Neural cell (in vitro differentiated cells): Measurements from ENCODE around the gene COQ10A. TPM values are rescaled to one million over a fixed set of nuclear protein-coding genes. Genes with fewer than 3 reads are reported as not detected.

Source experiments
- H2AFZ ChIP-seq: fragments of 200-600, 300-800 bp; sonication (generic), shearing (Covaris generic); 2 replicates; pipeline ENCODE4 v1.6.0; 2014; ENCODE audit warnings: low read depth, mild to moderate bottlenecking, antibody characterized with exemption, low read length, moderate library complexity
- H3F3A ChIP-seq: fragments of 200-600 bp; shearing (Covaris generic); 2 replicates; pipeline ENCODE4 v1.6.1; 2016; ENCODE audit warnings: mild to moderate bottlenecking, moderate library complexity, mixed read lengths, antibody characterized with exemption, low read length; ENCODE audit not compliant: insufficient read depth, poor library complexity, severe bottlenecking
- H3K27ac ChIP-seq: fragments of 200-600, 300-800 bp; sonication (generic), shearing (Covaris generic); 2 replicates; pipeline ENCODE4 v1.5.1; 2014; ENCODE audit warnings: mild to moderate bottlenecking, low read length, moderate library complexity
- H3K27me3 ChIP-seq: fragments of 300-800, 200-600 bp; sonication (generic), shearing (Covaris generic); 2 replicates; pipeline ENCODE4 v1.6.0; 2014; ENCODE audit warnings: mild to moderate bottlenecking, low read depth, low read length, moderate library complexity; ENCODE audit not compliant: insufficient read depth
- H3K36me3 ChIP-seq: fragments of 300-800, 200-600 bp; sonication (generic), shearing (Covaris generic); 2 replicates; pipeline ENCODE4 v1.5.1; 2014; ENCODE audit warnings: mild to moderate bottlenecking, antibody characterized with exemption, low read length, moderate library complexity; ENCODE audit not compliant: insufficient read depth
- H3K4me2 ChIP-seq: fragments of 300-800, 200-600 bp; sonication (generic), shearing (Covaris generic); 2 replicates; pipeline ENCODE4 v1.6.0; 2014; ENCODE audit warnings: mild to moderate bottlenecking, low read length
- H3K4me3 ChIP-seq: fragments of 300-800, 200-600 bp; sonication (generic), shearing (Covaris generic); 2 replicates; pipeline ENCODE4 v1.5.1; 2014; ENCODE audit warnings: mild to moderate bottlenecking, low read length, moderate library complexity
- H3K79me2 ChIP-seq: fragments of 200-600 bp; shearing (Covaris generic); replicated peaks from 2 replicates; pipeline ENCODE4 v1.6.0; 2014; ENCODE audit warnings: mild to moderate bottlenecking, low read length, moderate library complexity; ENCODE audit not compliant: insufficient read depth
- H3K9ac ChIP-seq: fragments of 300-800, 200-600 bp; sonication (generic), shearing (Covaris generic); 2 replicates; pipeline ENCODE4 v1.6.1; 2016; ENCODE audit warnings: mild to moderate bottlenecking, low read length, mixed read lengths
- H3K9me2 ChIP-seq: fragments of 200-600 bp; shearing (Covaris generic); 2 replicates; pipeline ENCODE4 v1.6.1; 2016; ENCODE audit warnings: mild to moderate bottlenecking, low read length, mixed read lengths; ENCODE audit not compliant: insufficient read depth
- H3K9me3 ChIP-seq: fragments of 200-600, 300-800 bp; sonication (generic), shearing (Covaris generic); 2 replicates; pipeline ENCODE4 v1.6.1; 2016; ENCODE audit warnings: mild to moderate bottlenecking, mixed run types, low read length, moderate library complexity, mixed read lengths
- H4K20me1 ChIP-seq: fragments of 200-600 bp; shearing (Covaris generic); 2 replicates; pipeline ENCODE4 v1.6.1; 2016; ENCODE audit warnings: mild to moderate bottlenecking, mixed run types; ENCODE audit not compliant: insufficient read depth
- CTCF ChIP-seq: fragments of 450-650 bp; IDR thresholded peaks from 2 replicates; pipeline ENCODE4 v1.5.1; 2014; ENCODE audit warnings: antibody characterized with exemption, mild to moderate bottlenecking, moderate library complexity; ENCODE audit not compliant: poor library complexity, severe bottlenecking
- EP300 ChIP-seq: fragments of 450-650 bp; conservative IDR thresholded peaks from 2 replicates; pipeline ENCODE4 v1.6.1; 2014; ENCODE audit warnings: antibody characterized with exemption, mild to moderate bottlenecking, moderate library complexity; ENCODE audit not compliant: poor library complexity, severe bottlenecking
- EZH2 ChIP-seq: fragments of 200-600, 300-800 bp; shearing (Covaris generic), sonication (generic); IDR thresholded peaks from 2 replicates; pipeline ENCODE4 v1.6.1; 2014; ENCODE audit warnings: antibody characterized with exemption, low read length, borderline replicate concordance, mild to moderate bottlenecking; ENCODE audit not compliant: insufficient read depth, poor library complexity, severe bottlenecking
- MXI1 ChIP-seq: fragments of 450-650 bp; conservative IDR thresholded peaks from 2 replicates; pipeline ENCODE4 v1.6.1; 2014; ENCODE audit warnings: antibody characterized with exemption, mild to moderate bottlenecking; ENCODE audit not compliant: poor library complexity, severe bottlenecking
- POLR2AphosphoS5 ChIP-seq: IDR thresholded peaks from 2 replicates; pipeline ENCODE4 v1.6.1; 2012
- RAD21 ChIP-seq: fragments of 450-650 bp; conservative IDR thresholded peaks from 2 replicates; pipeline ENCODE4 v1.6.1; 2014; ENCODE audit warnings: antibody characterized with exemption, mild to moderate bottlenecking, moderate library complexity
- SMC3 ChIP-seq: fragments of 450-650 bp; conservative IDR thresholded peaks from 2 replicates; pipeline ENCODE4 v1.6.1; 2014; ENCODE audit warnings: antibody characterized with exemption, mild to moderate bottlenecking, moderate library complexity; ENCODE audit not compliant: poor library complexity
- TAF1 ChIP-seq: IDR thresholded peaks from 2 replicates; pipeline ENCODE4 v1.6.1; 2012; ENCODE audit warnings: low read depth
- polyA plus RNA-seq: library from polyadenylated mRNA; depleted of rRNA; stranded (reverse); fragments of >200 nt; gene quantifications from 2 replicates; pipeline ENCODE4 v1.2.3, GENCODE V29; 2014
- TF ChIP-seq, protein P1 (sequence below): IDR thresholded peaks from 2 replicates; pipeline ENCODE4 v1.6.1; 2012; ENCODE audit warnings: borderline replicate concordance

The COQ10A gene
- polyA plus RNA-seq, 1 donor from 2014 or later = 56.5 TPM

DNA sequence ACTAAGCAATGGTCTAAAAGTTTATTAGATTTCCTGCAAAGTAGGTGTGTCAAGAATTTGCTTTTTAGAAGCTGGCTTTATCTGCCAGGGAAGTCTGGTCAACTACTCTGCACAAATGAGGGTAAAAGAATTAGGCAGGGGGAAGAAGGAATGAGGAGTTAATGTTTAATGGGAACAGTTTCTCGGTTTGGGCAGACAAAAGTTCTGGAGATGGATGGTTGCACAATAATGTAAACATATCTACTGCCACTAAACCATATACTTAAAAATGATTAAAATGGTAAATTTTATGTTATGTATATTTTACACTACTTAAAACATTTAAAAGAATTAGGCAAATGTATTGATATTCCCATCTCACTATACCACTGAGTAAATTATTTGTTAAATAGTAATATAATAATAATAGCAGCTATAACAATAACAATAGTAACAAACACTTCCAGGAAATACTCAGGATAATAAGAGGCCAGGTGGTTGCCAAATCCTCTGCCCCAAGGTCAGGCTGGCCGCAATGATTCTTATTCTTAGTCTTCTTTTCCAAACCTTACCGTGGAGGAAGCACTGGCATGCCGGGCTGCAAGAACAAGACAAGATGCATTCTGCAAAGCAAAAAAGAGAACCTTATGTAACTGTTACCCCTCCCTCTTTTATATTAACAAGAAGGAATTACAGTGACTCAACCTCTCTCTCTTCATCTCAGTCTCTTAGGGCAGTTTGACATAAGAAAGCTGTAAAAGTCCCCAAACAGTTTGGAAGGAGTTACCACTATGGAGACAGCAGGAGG is 19.5 kb downstream of the COQ10A start:
- Histone ChIP-seq H3K27ac (no peak overlapping the region), H3K36me3 (no peaks in the 10 kb centered on the region), H3K79me2 (peaks cover 4% of the 10 kb centered on the region), H3K4me3 (no peak overlapping the region), H3F3A (no peaks in the 10 kb centered on the region), H3K27me3 (no peaks in the 10 kb centered on the region), H3K9me3 (no peaks in the 10 kb centered on the region), H2AFZ (no peak overlapping the region), H3K4me2 (no peak overlapping the region), H3K9ac (no peak overlapping the region), H4K20me1 (no peaks in the 10 kb centered on the region), H3K9me2 (no peaks in the 10 kb centered on the region)
- TF ChIP-seq EP300 (no peak), TAF1 (no peak), EZH2 (no peak), CTCF (no peak), RAD21 (no peak), SMC3 (no peak), POLR2AphosphoS5 (no peak), MXI1 (no peak)
- TF ChIP-seq, protein P1, sequence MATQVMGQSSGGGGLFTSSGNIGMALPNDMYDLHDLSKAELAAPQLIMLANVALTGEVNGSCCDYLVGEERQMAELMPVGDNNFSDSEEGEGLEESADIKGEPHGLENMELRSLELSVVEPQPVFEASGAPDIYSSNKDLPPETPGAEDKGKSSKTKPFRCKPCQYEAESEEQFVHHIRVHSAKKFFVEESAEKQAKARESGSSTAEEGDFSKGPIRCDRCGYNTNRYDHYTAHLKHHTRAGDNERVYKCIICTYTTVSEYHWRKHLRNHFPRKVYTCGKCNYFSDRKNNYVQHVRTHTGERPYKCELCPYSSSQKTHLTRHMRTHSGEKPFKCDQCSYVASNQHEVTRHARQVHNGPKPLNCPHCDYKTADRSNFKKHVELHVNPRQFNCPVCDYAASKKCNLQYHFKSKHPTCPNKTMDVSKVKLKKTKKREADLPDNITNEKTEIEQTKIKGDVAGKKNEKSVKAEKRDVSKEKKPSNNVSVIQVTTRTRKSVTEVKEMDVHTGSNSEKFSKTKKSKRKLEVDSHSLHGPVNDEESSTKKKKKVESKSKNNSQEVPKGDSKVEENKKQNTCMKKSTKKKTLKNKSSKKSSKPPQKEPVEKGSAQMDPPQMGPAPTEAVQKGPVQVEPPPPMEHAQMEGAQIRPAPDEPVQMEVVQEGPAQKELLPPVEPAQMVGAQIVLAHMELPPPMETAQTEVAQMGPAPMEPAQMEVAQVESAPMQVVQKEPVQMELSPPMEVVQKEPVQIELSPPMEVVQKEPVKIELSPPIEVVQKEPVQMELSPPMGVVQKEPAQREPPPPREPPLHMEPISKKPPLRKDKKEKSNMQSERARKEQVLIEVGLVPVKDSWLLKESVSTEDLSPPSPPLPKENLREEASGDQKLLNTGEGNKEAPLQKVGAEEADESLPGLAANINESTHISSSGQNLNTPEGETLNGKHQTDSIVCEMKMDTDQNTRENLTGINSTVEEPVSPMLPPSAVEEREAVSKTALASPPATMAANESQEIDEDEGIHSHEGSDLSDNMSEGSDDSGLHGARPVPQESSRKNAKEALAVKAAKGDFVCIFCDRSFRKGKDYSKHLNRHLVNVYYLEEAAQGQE = no peak

- Histone ChIP-seq H3F3A (no peaks in the 10 kb centered on the region), H3K9ac (no peak overlapping the region), H2AFZ (no peak overlapping the region), H3K27ac (no peak overlapping the region), H3K9me3 (no peaks in the 10 kb centered on the region), H3K4me3 (no peak overlapping the region), H3K36me3 (no peaks in the 10 kb centered on the region), H3K79me2 (peaks cover 9% of the 10 kb centered on the region), H3K9me2 (no peaks in the 10 kb centered on the region), H3K4me2 (no peak overlapping the region), H3K27me3 (no peaks in the 10 kb centered on the region), H4K20me1 (no peaks in the 10 kb centered on the region)
- no peak for TF ChIP-seq POLR2AphosphoS5
- TF ChIP-seq TAF1 = no peak
- no peak for TF ChIP-seq RAD21
- no peak for TF ChIP-seq EP300
- TF ChIP-seq, protein P1 = no peak
- no peak for TF ChIP-seq MXI1
- TF ChIP-seq CTCF = no peak
- no peak for TF ChIP-seq SMC3
Measured at GRCh38 chr12:56288705-56289387, 22.1 kb downstream of the COQ10A start.
